Type B pancreatic cell (in vitro differentiated cells): ENCODE data around the gene GHSR. TPM values are rescaled to one million over a fixed set of nuclear protein-coding genes. Genes with fewer than 3 reads are reported as not detected.

ENCODE experiments used
- DNase-seq: peaks from one replicate; pipeline ENCODE4 v3.0.0; 2021; ENCODE audit warnings: mixed read lengths; ENCODE audit not compliant: unreplicated experiment; ENCODE audit errors: extremely low spot score
- H3K27ac Mint-ChIP-seq: 2 replicates; pipeline ENCODE4 v1.8.0; 2021; ENCODE audit warnings: mild to moderate bottlenecking, mixed read lengths
- H3K27me3 Mint-ChIP-seq: 2 replicates; pipeline ENCODE4 v1.8.0; 2021; ENCODE audit warnings: mixed read lengths
- H3K36me3 Mint-ChIP-seq: 2 replicates; pipeline ENCODE4 v1.8.0; 2021; ENCODE audit warnings: mixed read lengths
- H3K4me1 Mint-ChIP-seq: one replicate; pipeline ENCODE4 v1.8.0; 2021; ENCODE audit warnings: mixed read lengths; ENCODE audit not compliant: unreplicated experiment
- H3K4me3 Mint-ChIP-seq: 2 replicates; pipeline ENCODE4 v1.8.0; 2021; ENCODE audit warnings: mild to moderate bottlenecking, mixed read lengths
- H3K9me3 Mint-ChIP-seq: 2 replicates; pipeline ENCODE4 v1.8.0; 2021; ENCODE audit warnings: mixed read lengths
- CTCF ChIP-seq: fragments of 200-600 bp; sonication (generic); conservative IDR thresholded peaks from 2 replicates; pipeline ENCODE4 v1.5.0; 2021; ENCODE audit warnings: antibody characterized with exemption, mild to moderate bottlenecking
- total RNA-seq: library from RNA; stranded (reverse); gene quantifications from 2 replicates; pipeline ENCODE4 v1.2.1, GENCODE V29; 2021; ENCODE audit warnings: low replicate concordance

GHSR gene
- total RNA-seq, 1 donor from 2014 or later = not detected

GRCh38 chr3:172448661-172449465 is 607 bp upstream of the GHSR start:
- no peak for DNase-seq
- Mint-ChIP-seq H3K4me1 (no peaks in the 10 kb centered on the region), H3K9me3 (peaks cover 15% of the 10 kb centered on the region), H3K36me3 (no peaks in the 10 kb centered on the region), H3K4me3 (no peak overlapping the region), H3K27ac (no peak overlapping the region), H3K27me3 (peaks cover 83% of the 10 kb centered on the region)
- no peak for TF ChIP-seq CTCF

- peaks cover 15% of the 10 kb centered on the region for H3K9me3 Mint-ChIP-seq
- H3K27ac Mint-ChIP-seq = no peak overlapping the region
- no peak for DNase-seq
- peaks cover 84% of the 10 kb centered on the region for H3K27me3 Mint-ChIP-seq
- H3K4me3 Mint-ChIP-seq = no peak overlapping the region
- H3K36me3 Mint-ChIP-seq = no peaks in the 10 kb centered on the region
- no peaks in the 10 kb centered on the region for H3K4me1 Mint-ChIP-seq
- TF ChIP-seq CTCF = no peak
Measured at GRCh38 chr3:172446198-172446597, 2.1 kb downstream of the GHSR start.

- no peak for TF ChIP-seq CTCF
- Mint-ChIP-seq H3K36me3 (no peaks in the 10 kb centered on the region), H3K4me1 (no peaks in the 10 kb centered on the region)
Measured at GRCh38 chr3:172444821-172445220, 3.4 kb downstream of the GHSR start.

GRCh38 chr3:172442606-172443005 is 5.7 kb downstream of the GHSR start:
- H3K36me3 Mint-ChIP-seq = no peaks in the 10 kb centered on the region
- H3K27ac Mint-ChIP-seq = no peak overlapping the region
- peaks cover 68% of the 10 kb centered on the region for H3K27me3 Mint-ChIP-seq
- DNase-seq = no peak
- H3K4me3 Mint-ChIP-seq = no peak overlapping the region
- H3K4me1 Mint-ChIP-seq = no peaks in the 10 kb centered on the region
- H3K9me3 Mint-ChIP-seq = peaks cover 10% of the 10 kb centered on the region
- TF ChIP-seq CTCF = no peak

More at GRCh38 chr3:172444821-172445220, 3.4 kb downstream of the GHSR start:
- no peak overlapping the region for H3K4me3 Mint-ChIP-seq
- peaks cover 15% of the 10 kb centered on the region for H3K9me3 Mint-ChIP-seq
- peaks cover 78% of the 10 kb centered on the region for H3K27me3 Mint-ChIP-seq
- DNase-seq = no peak
- no peak overlapping the region for H3K27ac Mint-ChIP-seq

GRCh38 chr3:172441581-172441980 is 6.7 kb downstream of the GHSR start:
- Mint-ChIP-seq H3K9me3 (peaks cover 4% of the 10 kb centered on the region), H3K27ac (no peak overlapping the region), H3K4me1 (no peaks in the 10 kb centered on the region), H3K4me3 (no peak overlapping the region), H3K27me3 (peaks cover 57% of the 10 kb centered on the region), H3K36me3 (no peaks in the 10 kb centered on the region)
- no peak for DNase-seq
- TF ChIP-seq CTCF = no peak
